Measurements from ENCODE around the gene MAP3K4. TPM values are rescaled to one million over a fixed set of nuclear protein-coding genes. Genes with fewer than 3 reads are reported as not detected.

MAP3K4 gene
- total RNA-seq, 1 donor from 2014 or later = 56.7 TPM

DNA sequence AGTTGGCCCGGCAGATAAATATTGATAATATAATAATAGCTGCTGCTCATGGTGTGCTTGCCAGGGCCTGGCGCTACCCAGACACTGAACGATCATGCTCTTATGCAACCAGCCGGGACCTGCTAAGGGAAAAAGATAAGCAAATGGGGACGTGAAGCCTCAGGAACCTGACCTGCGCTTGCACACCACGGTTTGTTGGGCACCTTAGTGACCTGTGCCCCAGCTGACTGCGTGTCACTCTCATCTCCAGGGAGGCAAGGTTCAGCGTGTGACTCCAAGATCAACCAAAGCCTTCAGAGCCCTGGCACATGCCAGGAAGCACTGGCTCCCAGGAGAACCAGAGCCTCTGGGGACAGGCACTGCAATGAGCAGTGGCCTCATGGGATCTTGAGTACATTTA lies 171.2 kb downstream of the MAP3K4 start:
- H3K27me3 ChIP-seq = no peaks in the 10 kb centered on the region
- H3K4me1 ChIP-seq = peaks cover 9% of the 10 kb centered on the region
- intact Hi-C loops (cut with DNase I) = no loop called here
- H3K9me3 ChIP-seq = no peaks in the 10 kb centered on the region
- TF ChIP-seq POLR2AphosphoS5 (IDR thresholded peaks at IDR 0.05; ENCODE audit: insufficient read depth in 1 of 2, low read depth in 1 of 2) (no peak), CTCF (IDR thresholded peaks at IDR 0.05) (no peak), POLR2A (IDR thresholded peaks at IDR 0.05) (no peak)
- no peak overlapping the region for H3K27ac ChIP-seq
- no peak for DNase-seq (ENCODE audit: extremely low spot score in 2 of 2)
- no peak overlapping the region for H3K4me3 ChIP-seq
- H3K36me3 ChIP-seq = peaks cover 0 to 7% of the 10 kb centered on the region in 2 donors

DNA sequence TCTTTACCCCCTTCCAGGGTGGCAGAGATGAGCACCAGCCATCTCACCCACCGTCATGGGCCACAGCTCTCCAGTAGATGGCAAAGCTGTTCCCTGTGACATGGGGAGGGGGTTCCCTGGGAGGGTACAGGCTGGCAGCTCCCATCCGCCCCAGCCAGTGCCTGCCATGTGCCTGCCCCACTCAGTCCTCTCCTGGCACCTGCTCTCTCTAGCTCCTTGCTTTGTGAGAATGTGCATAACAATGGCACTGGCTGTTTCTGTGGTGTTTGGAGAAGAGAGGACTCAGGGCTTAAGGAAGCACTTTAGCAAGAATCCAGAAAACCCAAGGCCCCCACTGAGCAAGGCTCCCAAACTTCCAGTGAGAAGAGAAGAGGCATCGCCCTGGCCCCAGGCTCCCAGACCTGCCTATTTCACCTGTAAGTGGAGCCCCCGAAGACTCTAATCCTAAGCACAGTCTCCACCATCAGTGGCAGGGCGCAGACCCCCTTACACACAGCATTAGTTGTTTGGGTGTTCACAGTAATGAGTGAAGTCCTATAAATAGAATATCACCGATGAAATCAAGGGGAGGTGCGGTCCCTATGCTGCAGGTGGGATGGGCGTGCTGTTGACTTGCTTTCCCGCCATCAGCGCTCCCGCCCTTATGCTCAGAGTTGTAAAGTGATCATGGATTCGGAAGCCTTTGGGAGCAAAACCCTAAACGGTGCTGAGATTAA lies 172.1 kb downstream of the MAP3K4 start:
- H3K4me1 ChIP-seq = peaks cover 9% of the 10 kb centered on the region
- H3K27ac ChIP-seq = no peak overlapping the region
- DNase-seq (ENCODE audit: extremely low spot score in 2 of 2) = no peak
- peaks cover 0 to 7% of the 10 kb centered on the region in 2 donors for H3K36me3 ChIP-seq
- H3K4me3 ChIP-seq = no peak overlapping the region
- H3K9me3 ChIP-seq = no peaks in the 10 kb centered on the region
- no peaks in the 10 kb centered on the region for H3K27me3 ChIP-seq
- TF ChIP-seq CTCF (IDR thresholded peaks at IDR 0.05) (no peak), POLR2A (IDR thresholded peaks at IDR 0.05) (no peak), POLR2AphosphoS5 (IDR thresholded peaks at IDR 0.05; ENCODE audit: insufficient read depth in 1 of 2, low read depth in 1 of 2) (no peak)
- intact Hi-C loops (cut with DNase I) = no loop called here

DNA sequence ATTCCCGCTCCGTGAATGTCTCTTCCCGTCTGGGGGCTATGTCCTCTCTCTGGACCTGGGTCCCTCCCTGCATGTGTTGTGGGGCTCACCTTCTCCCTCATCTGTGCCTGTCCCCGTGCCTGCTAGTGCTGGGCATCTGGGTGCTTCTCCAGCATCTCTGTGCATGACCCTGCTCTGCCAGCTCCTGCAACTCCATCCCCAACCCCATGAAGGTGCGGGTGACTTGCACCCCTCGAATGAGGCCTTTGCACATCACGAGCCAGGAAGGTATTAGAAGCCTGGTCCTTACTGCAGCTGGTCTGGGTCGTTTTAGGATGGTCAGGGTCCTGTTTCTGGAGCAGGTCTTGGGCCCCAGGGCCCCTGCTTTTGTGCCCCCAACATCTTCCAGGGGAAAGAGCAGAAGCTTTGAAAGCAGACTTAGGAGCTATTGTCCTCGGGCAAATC lies 172.6 kb downstream of the MAP3K4 start:
- intact Hi-C loops (cut with DNase I) = no loop called here
- no peak for TF ChIP-seq CTCF (IDR thresholded peaks at IDR 0.05)
- Histone ChIP-seq H3K4me1 (peaks cover 9% of the 10 kb centered on the region), H3K4me3 (no peak overlapping the region), H3K9me3 (no peaks in the 10 kb centered on the region), H3K27me3 (no peaks in the 10 kb centered on the region), H3K27ac (no peak overlapping the region), H3K36me3 (peaks cover 0 to 7% of the 10 kb centered on the region in 2 donors)
- no peak for DNase-seq (ENCODE audit: extremely low spot score in 2 of 2)

DNA sequence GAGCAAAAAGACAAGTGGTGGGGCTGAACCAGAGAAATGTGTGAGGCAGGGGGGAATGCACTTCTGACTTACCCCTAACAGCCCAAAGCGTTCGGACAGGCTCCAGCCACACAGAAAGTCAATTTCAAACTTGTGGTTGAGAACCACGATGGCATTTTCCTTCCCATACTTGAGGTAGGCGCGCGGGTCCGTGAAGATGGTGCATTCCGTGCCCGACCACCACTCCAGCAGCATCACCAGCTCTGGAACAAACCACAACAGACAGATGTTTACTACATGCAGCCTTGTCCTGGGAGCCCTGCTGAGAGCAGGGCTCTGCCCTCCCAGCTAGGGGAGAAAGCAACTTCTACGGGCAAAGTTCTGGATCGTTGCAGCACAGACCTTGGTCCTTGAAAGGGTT lies 174.6 kb downstream of the MAP3K4 start:
- no peaks in the 10 kb centered on the region for H3K27me3 ChIP-seq
- H3K36me3 ChIP-seq = peaks cover 0 to 7% of the 10 kb centered on the region in 2 donors
- DNase-seq (ENCODE audit: extremely low spot score in 2 of 2) = no peak
- no peak overlapping the region for H3K4me3 ChIP-seq
- H3K27ac ChIP-seq = no peak overlapping the region
- intact Hi-C loops (cut with DNase I) = no loop called here
- TF ChIP-seq POLR2AphosphoS5 (IDR thresholded peaks at IDR 0.05; ENCODE audit: insufficient read depth in 1 of 2, low read depth in 1 of 2) = no peak
- TF ChIP-seq POLR2A (IDR thresholded peaks at IDR 0.05) = no peak
- H3K4me1 ChIP-seq = peaks cover 9% of the 10 kb centered on the region
- H3K9me3 ChIP-seq = no peaks in the 10 kb centered on the region

- no peaks in the 10 kb centered on the region for H3K9me3 ChIP-seq
- H3K4me3 ChIP-seq = no peak overlapping the region
- TF ChIP-seq POLR2A (IDR thresholded peaks at IDR 0.05) (no peak), POLR2AphosphoS5 (IDR thresholded peaks at IDR 0.05; ENCODE audit: insufficient read depth in 1 of 2, low read depth in 1 of 2) (no peak), CTCF (IDR thresholded peaks at IDR 0.05) (no peak)
- intact Hi-C loops (cut with DNase I) = no loop called here
- H3K4me1 ChIP-seq = peaks cover 8% of the 10 kb centered on the region
- no peak for DNase-seq (ENCODE audit: extremely low spot score in 2 of 2)
- no peak overlapping the region for H3K27ac ChIP-seq
- H3K36me3 ChIP-seq = peaks cover 0 to 7% of the 10 kb centered on the region in 2 donors
- H3K27me3 ChIP-seq = no peaks in the 10 kb centered on the region
Observed at GRCh38 chr6:161166677-161167076, 175.1 kb downstream of the MAP3K4 start.

Measured in vagina (tissue), 2 donors.